HuH-7 (cell line): Measurements from ENCODE around the gene CAMK4.
"Not testable (repeated sequence)": the region's sequence is repeated elsewhere in the genome, so short reads cannot be mapped to it uniquely, and the experiment has no call there.

ENCODE experiments used
- DNase-seq: peaks from one replicate; pipeline ENCODE4 v3.0.0; 2011; ENCODE audit warnings: low spot score

CAMK4 gene

DNA sequence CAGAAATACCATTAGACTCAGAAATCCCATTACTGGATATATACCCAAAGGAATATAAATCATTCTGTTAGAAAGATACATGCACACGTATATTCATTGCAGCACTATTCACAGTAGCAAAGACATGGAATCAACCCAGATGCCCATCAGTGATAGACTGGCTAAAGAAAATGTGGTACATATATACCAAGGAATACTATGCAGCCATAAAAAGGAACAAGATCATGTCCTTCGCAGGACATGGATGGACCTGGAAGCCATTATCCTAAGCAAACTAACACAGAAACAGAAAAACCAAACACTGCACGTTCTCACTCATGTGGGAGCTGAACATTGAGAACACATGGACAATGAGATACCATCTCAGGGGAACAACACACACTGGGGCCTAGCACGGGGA lies 33.4 kb downstream of the CAMK4 start:
- not testable (repeated sequence) for DNase-seq

GRCh38 chr5:111259636-111260035 lies 35.5 kb downstream of the CAMK4 start:
- no peak for DNase-seq

GRCh38 chr5:111261610-111262009 lies 37.4 kb downstream of the CAMK4 start:
- DNase-seq: no peak

- no peak for DNase-seq
These were observed 38.0 kb downstream of the CAMK4 start for GRCh38 chr5:111262153-111262552.

- no peak for DNase-seq
These were observed 38.6 kb downstream of the CAMK4 start for GRCh38 chr5:111262815-111263214.

GRCh38 chr5:111266491-111266890 lies 42.3 kb downstream of the CAMK4 start:
- DNase-seq: no peak

DNA sequence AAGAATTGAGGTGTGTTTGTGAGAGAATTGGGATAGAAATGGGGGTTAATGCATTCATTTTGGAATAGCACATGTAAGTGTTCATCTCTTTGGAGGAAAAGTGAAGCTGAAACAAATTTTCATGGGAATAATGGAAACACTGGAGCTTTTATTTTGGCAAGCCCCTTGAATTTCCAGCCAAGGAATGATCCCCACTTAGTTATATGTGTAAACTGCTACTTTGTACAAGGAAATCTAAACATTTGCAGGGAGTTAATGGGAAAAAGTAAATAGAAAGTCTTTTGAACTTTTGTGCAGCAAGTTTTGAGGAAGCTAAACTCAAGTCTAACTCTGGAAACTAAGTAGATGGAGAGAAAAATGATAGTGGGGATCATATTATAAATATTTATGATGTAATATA lies 44.1 kb downstream of the CAMK4 start:
- DNase-seq: no peak

DNA sequence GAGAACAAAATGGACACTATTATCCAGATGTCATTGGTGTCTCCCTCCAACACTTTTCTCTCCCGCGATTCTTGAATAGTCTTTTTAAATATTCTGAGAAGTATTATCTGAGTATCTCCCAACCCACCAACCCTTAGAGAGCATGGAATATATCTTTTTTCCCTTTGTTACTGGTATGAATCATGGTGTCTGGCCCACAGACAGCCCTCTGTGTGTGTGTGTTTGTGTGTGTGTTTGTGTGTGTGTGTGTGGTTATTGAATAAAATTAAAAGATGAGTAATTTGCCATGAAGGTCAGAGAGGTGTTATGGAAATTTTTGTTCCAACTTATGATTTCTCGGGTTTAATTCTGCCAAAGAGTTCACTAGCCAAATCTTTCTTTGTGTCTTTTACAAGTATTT lies 47.7 kb downstream of the CAMK4 start:
- no peak for DNase-seq

DNA sequence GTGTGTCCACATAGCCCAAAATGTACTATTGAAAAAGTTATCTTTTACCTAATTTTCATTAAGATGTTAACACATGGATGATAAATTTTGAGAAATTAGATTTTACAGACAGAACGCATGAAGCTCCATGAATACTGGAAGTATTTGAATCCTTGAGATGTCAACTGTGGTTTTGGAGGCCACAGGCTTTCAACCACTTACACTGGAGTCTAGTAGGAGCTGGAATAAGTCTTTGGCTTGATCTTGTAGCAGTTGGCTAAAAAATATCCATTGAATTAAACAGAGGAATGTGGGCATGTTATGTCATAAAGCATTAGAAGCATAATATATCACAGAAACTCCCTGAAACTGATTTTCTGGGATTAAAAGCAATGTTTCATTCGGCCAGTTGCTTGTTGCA lies 52.9 kb downstream of the CAMK4 start:
- no peak for DNase-seq

GRCh38 chr5:111278858-111279504 lies 54.8 kb downstream of the CAMK4 start:
- DNase-seq: peak; percentile 50

GRCh38 chr5:111280282-111280951 lies 56.2 kb downstream of the CAMK4 start:
- DNase-seq: no peak

DNA sequence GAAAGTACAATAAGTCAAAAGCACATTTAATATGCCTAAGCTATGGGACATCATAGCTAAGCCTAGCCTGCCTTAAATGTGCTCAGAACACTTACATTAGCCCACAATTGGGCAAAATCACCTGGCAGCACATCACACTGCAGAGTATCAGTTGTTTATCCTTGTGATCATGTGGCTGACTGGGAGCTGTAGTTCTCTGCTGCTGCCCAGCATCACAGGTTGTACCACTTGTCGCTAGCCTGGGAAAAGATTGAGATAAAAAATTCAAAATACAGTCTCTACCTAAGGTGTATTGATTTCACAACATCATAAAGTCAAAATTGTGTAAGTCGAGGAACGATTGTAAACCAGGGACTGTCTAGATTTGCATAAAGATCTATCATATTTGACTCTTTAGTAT lies 58.6 kb downstream of the CAMK4 start:
- DNase-seq: no peak

GRCh38 chr5:111284825-111285224 lies 60.6 kb downstream of the CAMK4 start:
- DNase-seq: no peak

DNA sequence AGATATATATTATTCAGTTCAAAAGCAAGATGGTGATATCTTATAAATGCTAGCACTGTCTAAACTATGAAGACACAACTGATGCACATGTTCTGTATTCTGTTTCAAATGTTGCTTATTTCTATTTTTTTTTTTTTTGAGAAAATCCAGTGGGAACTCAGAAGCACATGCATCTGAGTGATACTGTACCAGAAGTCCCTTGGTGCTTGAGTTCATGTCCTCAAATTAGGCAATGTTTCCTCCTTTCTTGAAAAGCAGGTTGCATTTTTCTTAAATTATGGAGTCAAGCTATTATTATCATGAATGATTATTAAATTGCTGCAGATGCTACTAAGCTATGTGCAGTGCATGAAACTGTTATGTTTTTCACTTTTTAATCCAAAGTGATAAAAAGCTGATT lies 70.4 kb downstream of the CAMK4 start:
- no peak for DNase-seq

DNA sequence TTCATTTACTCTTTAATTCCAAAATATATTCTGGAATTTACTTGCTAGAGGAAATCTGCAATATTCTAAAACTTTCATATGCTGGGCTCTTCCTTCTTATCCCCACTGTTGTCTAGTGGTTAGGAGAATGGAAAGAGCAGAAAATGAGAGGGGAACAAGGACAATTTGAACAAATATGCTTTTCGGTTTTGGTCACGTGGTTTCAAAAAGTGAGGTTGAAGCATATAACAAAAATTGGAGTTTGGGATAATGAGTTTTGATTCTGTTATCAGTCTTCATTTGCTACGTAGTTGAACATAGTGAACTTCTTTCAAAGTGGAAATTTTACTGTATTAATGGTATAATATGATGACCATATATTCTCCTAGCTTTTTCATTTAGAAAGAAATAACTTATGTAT lies 71.5 kb downstream of the CAMK4 start:
- DNase-seq: no peak

- DNase-seq: no peak
These were observed 72.4 kb downstream of the CAMK4 start for GRCh38 chr5:111296570-111296969.

- DNase-seq: no peak
These were observed 74.9 kb downstream of the CAMK4 start for GRCh38 chr5:111299067-111299481.

DNA sequence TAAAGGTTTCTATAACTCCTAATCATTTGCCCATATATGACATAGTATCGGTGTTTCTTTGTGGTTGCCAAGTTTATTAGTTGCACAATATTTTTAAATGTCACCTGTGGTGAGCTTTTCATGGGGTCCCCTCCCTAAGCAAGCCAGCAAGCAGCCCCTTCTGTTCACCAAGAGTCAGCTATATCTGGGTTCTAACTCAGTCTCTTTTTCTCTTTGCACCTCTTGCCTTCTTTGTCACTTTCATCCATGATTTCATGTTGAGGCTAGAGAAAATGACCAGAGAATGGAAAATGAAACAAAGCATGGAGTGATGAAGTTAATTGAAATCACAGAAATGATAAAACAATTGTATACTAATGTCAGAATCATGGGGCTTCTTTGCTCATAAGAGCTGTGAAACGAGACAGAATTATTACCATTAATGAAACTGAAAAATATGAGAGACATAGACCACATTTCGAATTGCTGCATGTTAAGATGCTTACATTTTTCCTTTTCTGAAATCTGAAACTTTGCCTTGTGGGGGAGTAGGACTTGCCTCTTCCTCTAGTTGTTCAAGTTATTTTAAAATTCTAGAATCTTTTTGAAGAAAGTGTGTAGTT lies 75.7 kb downstream of the CAMK4 start:
- DNase-seq: no peak

DNA sequence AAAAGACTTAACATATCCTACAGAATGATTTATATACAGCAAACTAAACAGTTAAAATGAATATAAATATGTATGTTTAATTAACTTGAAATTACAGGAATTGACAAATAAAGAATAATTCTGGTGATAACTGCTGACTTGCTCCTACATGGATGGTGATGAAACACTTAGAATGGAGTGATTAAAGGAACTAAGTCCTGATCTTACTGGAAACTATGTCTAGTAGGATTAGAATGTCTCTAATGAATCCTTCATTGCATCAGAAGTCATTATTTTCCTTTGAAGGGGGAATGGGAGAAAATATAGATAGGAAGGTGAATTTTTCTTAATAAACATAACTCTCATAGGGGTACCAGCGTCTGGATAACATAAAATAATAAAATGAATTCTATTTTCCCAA lies 77.1 kb downstream of the CAMK4 start:
- no peak for DNase-seq

DNA sequence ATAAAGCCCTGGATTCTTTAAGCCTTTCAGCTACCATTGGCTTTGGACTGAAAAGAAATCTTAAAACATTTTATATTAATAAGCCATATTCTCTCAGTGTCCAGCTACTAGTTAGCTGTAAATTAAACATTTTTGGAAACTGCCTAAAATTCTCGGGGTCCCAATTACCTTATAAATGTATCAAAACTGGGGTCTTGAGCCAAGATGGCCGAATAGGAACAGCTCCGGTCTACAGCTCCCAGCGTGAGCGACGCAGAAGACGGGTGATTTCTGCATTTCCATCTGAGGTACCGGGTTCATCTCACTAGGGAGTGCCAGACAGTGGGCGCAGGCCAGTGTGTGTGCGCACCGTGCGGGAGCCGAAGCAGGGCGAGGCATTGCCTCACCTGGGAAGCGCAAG lies 77.9 kb downstream of the CAMK4 start:
- not testable (repeated sequence) for DNase-seq

DNA sequence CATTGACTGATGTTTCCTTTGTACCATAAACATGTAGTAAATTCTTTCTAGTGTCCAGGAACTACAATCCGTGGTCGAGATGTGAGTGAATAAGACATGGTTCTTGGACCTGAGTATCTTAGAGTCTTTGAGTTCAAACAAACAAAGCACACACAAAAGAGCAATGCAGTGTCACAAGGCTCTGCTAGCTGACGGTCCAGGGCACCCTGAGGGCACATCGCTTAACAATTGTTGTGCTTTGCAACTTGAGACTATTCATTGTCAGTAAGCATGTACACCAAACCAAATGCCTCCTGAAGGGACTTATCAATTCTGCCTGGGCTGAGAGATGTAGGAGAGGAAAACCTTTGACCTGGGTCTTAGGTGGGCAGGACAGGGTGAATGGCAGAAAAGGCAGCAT lies 84.8 kb downstream of the CAMK4 start:
- DNase-seq: no peak

DNA sequence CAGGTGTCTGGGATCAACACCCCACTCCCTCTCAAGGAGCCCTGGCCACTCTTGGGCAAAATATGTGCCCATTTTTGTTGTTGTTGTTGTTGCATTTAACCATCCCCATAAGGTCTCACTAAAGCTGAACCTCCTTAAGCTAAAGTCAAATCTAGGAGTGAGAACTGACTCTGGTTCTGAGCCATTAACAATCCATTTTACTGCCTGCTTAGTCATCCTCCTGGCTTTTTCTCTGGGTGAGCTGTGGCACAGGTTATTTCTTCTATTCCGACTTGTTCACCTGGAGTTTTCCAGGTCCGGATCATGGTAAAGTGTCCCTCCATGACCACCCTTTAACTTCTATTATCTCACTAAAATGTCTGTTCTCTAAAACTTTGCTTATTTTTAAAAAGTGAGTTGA lies 85.2 kb downstream of the CAMK4 start:
- DNase-seq: no peak

- DNase-seq: no peak
These were observed 86.8 kb downstream of the CAMK4 start for GRCh38 chr5:111310711-111311620.
